Dendritic cell treated with granulocyte-macrophage colony-stimulating factor and Interleukin-4, amounts not matched to agents 40 ng/mL and 50 ng/mL, for 4 days (primary cell): Measurements from ENCODE around the gene LRP1.

Experiments used
- H3K27ac Mint-ChIP-seq: one replicate; pipeline ENCODE4 v1.8.0; 2022; ENCODE audit warnings: mild to moderate bottlenecking, mixed read lengths
- H3K27me3 Mint-ChIP-seq: one replicate; pipeline ENCODE4 v1.8.0; 2022; ENCODE audit warnings: mild to moderate bottlenecking, mixed read lengths
- H3K36me3 Mint-ChIP-seq: one replicate; pipeline ENCODE4 v1.8.0; 2022; ENCODE audit warnings: low read depth, mixed read lengths
- H3K4me1 Mint-ChIP-seq: one replicate; pipeline ENCODE4 v1.8.0; 2022; ENCODE audit warnings: low read depth, mixed read lengths
- H3K4me3 Mint-ChIP-seq: one replicate; pipeline ENCODE4 v1.8.0; 2022; ENCODE audit warnings: mild to moderate bottlenecking, moderate library complexity, mixed read lengths
- H3K9me3 Mint-ChIP-seq: one replicate; pipeline ENCODE4 v1.8.0; 2022; ENCODE audit warnings: mixed read lengths
- intact Hi-C: fragments of 100-400 bp; cut with micrococcal nuclease; formaldehyde crosslinking; loops from one replicate; pipeline ENCODE4 v1.15.0; 2022

LRP1 gene

DNA sequence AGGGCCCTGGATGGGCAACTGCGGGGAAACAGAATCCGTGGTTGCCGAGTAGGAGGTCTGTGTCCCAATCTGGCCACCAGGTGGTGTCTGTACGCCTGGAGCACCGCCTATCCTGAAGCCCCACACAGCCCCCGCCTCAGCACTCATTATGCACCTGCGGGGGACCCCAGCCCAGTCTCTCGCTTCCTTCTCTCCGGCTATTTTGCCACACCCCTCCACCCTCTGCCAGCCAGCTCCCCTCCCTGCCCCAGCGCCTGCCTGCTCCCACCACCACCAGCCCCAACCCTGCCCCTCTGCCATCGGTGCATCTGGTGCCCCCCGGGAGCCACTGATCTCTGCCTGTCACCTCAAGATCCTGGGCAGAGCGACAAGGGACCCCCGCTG is 86.1 kb downstream of the LRP1 start:
- Mint-ChIP-seq H3K9me3 (no peaks in the 10 kb centered on the region), H3K4me3 (no peak overlapping the region), H3K4me1 (peaks cover 40% of the 10 kb centered on the region), H3K27ac (peak overlapping the region; percentile 2), H3K27me3 (peaks cover 55% of the 10 kb centered on the region), H3K36me3 (peaks cover 37% of the 10 kb centered on the region)
- intact Hi-C loops: loop anchor here (1.0 kb wide), 1 partner anchor 25 kb away; no protein-coding TSS in a partner anchor

DNA sequence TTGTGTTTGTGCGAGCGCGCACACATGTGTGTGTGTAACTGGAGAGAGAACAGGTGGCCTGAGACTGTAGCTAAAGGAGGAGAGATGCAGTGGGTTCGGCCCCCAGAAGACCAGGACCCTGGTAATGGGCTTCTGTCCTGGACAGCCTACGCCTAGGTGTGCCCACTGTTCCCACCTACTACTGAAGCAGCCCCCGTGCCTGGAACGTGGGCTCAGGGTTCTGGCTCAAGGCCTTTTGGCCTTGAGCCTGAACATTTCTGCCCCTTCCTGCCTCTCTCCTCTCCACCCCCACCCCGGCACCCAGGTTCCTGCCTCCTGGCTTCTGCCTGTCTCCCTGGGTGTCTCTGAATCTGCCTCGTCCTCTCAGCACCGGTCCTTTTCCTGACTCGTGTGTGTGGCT is 86.8 kb downstream of the LRP1 start:
- H3K36me3 Mint-ChIP-seq: peaks cover 30% of the 10 kb centered on the region
- H3K27ac Mint-ChIP-seq: peak overlapping the region; percentile 12
- intact Hi-C loops: no loop called here
- peaks cover 46% of the 10 kb centered on the region for H3K4me1 Mint-ChIP-seq
- H3K4me3 Mint-ChIP-seq: no peak overlapping the region
- no peaks in the 10 kb centered on the region for H3K9me3 Mint-ChIP-seq
- peaks cover 62% of the 10 kb centered on the region for H3K27me3 Mint-ChIP-seq

DNA sequence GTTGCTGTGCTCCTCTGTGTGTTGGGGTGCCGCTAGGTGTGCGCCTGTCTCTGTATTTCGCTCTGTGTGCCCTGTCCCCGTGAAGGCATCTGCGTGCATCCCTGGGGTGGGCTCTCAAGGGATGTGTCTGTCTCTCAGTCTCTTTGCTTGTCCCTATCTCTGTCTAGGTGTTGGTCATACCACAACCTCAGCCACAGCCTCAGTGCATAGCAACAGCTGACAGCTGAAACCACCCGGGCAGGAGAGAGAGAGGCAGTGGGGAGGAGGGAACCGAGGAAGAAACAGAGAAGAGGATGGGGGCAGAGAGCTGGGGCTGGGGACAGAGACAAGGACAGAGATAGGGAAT is 87.4 kb downstream of the LRP1 start:
- Mint-ChIP-seq H3K36me3 (peaks cover 25% of the 10 kb centered on the region), H3K4me1 (peaks cover 47% of the 10 kb centered on the region), H3K9me3 (no peaks in the 10 kb centered on the region), H3K4me3 (peak overlapping the region; percentile 8), H3K27ac (peak overlapping the region; percentile 12), H3K27me3 (peaks cover 65% of the 10 kb centered on the region)
- intact Hi-C loops: no loop called here

DNA sequence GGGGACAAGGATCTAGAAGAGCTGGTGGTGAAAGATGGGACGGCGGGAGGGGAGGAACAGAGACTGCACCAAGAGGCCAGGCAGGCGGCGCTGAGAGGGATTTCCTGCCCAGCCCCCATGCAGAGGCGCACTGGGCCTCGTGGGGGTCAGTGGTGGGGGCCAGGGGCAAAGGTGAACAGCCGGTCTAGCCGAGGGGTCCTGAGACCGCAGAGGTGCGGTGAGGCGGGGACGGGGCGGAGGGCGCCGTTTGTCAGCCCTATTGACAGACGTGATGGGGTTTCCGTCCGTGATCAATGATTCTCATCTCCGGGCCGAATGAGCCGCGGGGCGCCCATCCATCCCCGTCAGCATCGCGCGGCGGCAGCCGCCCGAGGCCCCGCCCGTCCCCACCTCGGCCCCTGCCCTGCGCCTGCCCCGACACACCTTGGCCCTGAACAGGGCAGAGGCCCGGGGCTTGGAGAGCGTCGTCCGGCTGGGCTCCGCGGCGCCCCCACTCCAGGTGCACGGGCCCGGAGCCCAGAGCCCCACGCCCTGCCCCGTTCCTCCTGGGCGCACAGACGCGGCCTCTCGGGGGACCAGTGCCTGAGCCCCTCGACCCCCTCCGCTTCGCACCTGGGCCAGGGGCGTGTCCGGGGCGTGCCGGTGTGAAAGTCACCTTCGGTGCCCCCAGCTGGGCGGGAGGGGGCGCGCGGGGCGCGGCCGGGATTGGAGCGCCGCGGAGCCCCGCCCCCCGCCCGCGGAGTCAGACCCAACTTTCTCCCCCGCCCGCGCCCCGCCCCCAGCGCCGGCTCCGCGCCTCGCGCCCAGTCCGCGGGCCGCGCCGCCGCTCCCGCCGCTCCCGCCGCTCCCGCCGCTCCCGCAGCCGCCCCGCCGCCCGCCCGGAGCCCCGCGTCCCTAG is 88.0 kb downstream of the LRP1 start, which contains the start of gene NXPH4:
Gene NXPH4 (plus strand): TSS at position 781 of the 898 bp plus-strand sequence. CDS start 176 bp downstream, outside the sequence.
- intact Hi-C loops: no loop called here
- peaks cover 71% of the 10 kb centered on the region for H3K27me3 Mint-ChIP-seq
- no peaks in the 10 kb centered on the region for H3K9me3 Mint-ChIP-seq
- peaks cover 53% of the 10 kb centered on the region for H3K4me1 Mint-ChIP-seq
- peaks cover 18% of the 10 kb centered on the region for H3K36me3 Mint-ChIP-seq
- H3K4me3 Mint-ChIP-seq: peak within 1 kb of the TSS; percentile 66
- H3K27ac Mint-ChIP-seq: peak within 1 kb of the TSS; percentile 12

DNA sequence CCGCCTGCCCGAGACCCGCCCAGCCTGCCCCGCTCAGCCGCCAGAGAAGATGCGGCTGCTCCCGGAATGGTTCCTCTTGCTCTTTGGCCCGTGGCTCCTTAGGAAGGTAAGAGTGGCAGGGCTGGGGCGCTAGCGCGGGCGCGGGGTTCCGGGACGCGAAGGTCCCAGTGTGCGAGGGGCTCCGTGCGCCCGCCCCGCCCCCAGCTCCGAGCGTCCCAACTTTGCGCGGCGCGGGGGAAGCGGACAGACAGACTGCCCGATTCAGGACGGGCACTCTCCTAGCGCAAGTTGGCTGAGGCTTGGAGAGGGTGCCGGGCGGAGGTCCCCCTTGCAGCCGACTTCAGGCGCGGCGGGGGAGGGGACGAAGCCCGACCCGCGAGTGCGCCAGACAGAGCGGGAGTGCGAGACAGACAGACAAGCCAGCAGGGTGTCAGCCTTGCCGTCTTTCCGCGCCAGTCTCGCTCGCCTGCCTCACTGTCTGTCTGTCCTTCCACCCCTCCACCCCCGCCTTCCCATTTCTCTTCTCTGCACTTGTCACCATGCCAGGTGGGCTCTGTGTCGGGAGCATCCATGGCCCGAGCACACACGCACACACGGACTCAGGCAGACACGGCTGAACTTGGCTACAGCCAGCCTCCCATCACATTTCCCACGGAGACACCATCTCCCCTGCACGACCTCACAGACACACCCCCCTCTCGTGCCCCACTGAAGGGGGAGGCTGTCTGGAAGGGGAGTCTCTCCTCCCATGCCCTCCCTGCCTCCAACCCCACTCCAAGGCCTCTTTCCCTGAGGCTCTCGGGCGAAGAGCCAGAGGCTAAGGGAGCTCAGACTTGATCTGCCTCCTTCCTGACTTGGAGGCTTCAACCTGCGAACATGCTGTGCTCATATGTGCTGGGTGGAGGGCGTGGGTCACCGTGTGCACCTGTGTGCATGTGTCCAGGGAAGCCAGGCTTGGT is 88.9 kb downstream of the LRP1 start:
- peak overlapping the region; percentile 0 for H3K27ac Mint-ChIP-seq
- peaks cover 61% of the 10 kb centered on the region for H3K4me1 Mint-ChIP-seq
- intact Hi-C loops: no loop called here
- H3K4me3 Mint-ChIP-seq: peak overlapping the region; percentile 66
- H3K9me3 Mint-ChIP-seq: no peaks in the 10 kb centered on the region
- H3K36me3 Mint-ChIP-seq: peaks cover 9% of the 10 kb centered on the region
- H3K27me3 Mint-ChIP-seq: peaks cover 80% of the 10 kb centered on the region

DNA sequence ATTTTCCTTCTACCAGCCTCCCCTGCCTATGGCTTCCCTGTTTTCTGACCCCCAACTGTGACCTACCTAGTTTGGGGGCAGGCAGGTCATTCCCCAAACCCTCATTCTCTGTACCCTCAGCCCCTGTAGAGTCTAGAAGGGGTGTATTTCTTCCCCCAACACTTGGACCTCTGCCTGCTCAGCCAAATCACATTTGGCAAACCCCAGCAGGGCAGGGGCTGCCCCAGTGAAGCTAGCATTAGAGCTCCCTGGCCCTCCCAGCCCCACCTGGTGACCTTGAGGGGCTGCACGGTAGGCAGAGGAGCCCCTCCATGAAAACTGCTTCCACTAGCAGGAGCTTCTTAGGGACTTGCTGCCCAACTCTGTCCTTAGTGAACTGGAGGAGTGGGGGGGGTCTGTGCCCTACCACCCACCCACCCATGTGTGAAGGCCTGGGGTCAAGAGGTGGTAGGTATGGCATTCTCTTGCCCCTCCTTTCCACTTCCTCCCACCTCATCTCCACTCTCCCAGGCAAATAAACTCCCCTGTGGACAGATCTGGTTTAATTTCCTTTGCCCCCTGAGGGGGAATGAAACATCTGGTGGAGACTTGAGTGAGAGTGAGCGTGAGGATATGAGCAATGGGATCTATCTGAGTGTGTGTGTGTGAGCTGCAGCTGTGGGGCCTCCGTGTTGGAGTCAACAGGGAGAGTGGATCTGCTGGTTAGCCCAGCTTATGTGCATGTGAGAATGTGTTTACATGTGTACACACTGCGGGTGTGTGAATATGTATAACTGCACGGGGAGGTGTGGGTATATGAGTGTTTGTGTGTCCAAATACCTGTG is 90.0 kb downstream of the LRP1 start:
- Mint-ChIP-seq H3K27ac (no peak overlapping the region), H3K4me3 (no peak overlapping the region), H3K27me3 (peaks cover 91% of the 10 kb centered on the region), H3K4me1 (peaks cover 63% of the 10 kb centered on the region), H3K9me3 (no peaks in the 10 kb centered on the region), H3K36me3 (no peaks in the 10 kb centered on the region)
- intact Hi-C loops: no loop called here

DNA sequence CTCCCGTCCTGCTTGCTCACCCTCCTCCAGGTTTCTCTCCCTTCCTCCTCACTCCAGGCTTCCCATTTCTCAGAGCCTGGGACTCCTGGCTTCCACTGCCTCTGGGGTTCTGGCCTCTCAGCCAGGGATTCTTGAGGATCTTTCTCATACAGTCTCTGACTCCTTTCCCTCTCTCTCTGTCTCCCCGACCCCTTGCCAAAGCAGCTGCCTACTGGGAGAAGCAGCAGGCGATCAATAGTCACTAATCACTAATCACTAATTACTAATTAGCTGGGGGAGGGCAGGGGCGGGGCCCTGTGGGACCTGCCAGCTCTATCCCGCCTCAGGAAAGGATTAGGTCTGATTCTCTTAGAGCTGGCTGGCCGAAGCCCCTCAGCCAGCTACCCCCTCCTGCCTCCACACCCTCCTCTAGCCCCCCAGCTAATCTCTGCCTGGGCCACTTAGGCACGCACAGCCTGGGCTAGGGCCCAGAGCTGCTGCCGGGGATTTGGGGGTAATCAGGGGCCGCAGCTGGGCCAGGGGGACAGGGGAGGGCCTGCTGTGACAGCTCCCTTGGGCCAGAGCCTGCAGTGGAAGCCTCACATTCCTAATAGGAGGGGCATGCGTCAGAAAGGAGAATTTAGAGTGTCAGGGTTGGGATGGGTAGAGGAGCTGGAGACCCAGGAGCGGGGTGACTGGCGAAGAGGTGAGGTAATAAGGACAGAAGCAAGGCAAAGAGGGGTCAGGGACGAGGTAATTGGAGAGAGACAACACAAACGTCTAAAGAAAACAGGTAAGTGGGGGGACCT is 91.1 kb downstream of the LRP1 start:
- H3K4me3 Mint-ChIP-seq: no peak overlapping the region
- H3K36me3 Mint-ChIP-seq: no peaks in the 10 kb centered on the region
- H3K9me3 Mint-ChIP-seq: no peaks in the 10 kb centered on the region
- peaks cover 58% of the 10 kb centered on the region for H3K4me1 Mint-ChIP-seq
- intact Hi-C loops: no loop called here
- H3K27ac Mint-ChIP-seq: no peak overlapping the region
- H3K27me3 Mint-ChIP-seq: peaks cover 92% of the 10 kb centered on the region

DNA sequence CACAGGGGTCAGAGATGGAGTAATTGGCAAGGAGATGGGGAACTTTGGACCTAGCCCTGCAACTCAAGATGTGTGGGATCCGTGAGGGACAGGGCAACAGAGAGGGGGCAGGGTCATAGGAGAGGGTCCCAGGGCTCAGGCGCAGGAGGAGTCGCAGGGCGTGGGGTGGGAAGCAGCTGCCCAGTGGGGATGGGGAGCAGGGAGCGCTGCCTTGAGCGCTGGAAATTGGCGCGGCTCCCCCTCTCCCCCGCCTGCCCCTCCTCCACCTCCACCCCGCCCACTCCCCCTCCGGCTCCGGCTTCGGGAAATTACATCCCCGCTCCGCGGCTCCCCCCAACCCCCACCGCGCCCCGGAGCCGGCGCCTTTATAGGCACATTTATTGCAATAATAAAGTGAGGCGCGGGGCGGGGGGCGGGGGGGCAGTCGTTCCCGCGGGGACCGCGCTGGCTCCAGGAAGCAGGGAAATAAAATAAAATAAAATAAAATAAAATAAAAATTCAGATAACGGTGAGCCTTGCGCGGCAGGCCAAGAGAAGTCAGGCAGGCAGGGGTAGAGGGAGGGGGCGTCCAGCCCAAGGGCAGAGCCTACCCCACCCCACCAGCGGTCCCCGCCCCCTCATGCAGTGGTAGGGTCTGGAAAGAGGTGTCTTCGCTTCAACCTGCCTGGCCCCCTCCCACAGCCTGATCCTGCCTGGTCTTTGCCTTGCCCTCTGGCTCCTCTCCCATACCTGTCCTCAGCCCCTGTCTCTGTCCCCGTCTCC is 91.9 kb downstream of the LRP1 start:
- Mint-ChIP-seq H3K27ac (no peak overlapping the region), H3K4me3 (no peak overlapping the region), H3K36me3 (no peaks in the 10 kb centered on the region), H3K9me3 (no peaks in the 10 kb centered on the region), H3K4me1 (peaks cover 53% of the 10 kb centered on the region), H3K27me3 (peaks cover 92% of the 10 kb centered on the region)
- intact Hi-C loops: no loop called here

DNA sequence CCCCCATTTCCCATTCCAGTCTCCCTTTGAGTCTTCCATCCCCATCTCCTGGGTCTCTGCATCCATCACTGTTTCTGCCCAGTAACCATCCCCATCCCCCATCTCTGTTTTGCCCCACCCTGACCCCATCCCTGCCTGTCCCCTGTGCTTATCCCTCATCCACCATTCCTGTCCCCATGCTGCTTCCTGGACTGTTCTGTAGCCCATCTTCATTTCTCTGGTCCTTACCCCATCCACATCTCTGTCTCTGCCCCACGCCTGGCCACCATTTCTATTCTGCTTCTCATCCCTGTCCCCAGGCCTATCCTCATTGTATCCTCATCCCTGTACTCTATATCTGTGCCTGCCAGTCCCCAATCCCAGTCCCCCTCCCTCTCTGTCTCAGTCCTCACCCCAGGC is 92.5 kb downstream of the LRP1 start:
- Mint-ChIP-seq H3K27ac (no peak overlapping the region), H3K9me3 (no peaks in the 10 kb centered on the region), H3K36me3 (no peaks in the 10 kb centered on the region), H3K4me3 (no peak overlapping the region), H3K27me3 (peaks cover 91% of the 10 kb centered on the region), H3K4me1 (peaks cover 53% of the 10 kb centered on the region)
- intact Hi-C loops: no loop called here

DNA sequence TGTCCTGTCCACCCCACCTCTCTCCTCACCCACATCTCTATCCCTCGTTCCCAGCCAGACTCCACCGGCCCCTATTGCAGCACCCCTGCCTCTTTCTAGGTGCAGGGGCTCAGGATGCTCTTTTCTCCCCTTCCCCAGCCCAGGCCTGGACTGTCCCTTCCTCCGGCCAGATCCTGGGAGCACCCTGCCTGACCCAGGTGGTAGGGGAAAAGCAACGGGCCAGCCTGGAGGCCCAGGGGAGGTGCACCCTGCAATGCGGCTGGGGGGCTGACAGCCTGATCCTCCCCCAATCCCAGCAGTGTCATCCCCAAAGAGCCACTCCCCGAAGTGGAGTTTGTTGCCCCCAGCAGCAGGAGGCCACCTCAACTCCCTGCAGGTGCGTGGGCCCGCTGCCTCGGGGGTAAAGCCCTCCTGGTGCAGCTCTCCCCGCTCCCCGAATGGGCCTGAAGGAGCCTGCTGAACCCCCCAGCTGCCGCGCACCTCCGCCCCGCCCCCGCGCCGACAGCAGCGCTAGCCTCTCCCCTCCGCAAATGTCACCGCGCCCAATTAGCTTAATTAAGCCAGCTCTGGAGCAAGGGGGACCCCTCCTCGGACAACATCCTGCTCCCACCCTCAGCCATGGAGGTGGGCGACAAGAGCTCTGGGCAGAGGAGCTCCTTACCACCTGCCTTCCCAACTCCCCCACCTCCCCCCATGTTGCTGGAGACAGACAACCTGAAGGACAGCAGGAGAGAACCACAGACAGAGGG is 93.1 kb downstream of the LRP1 start:
- intact Hi-C loops: no loop called here
- H3K36me3 Mint-ChIP-seq: no peaks in the 10 kb centered on the region
- H3K4me3 Mint-ChIP-seq: no peak overlapping the region
- H3K27ac Mint-ChIP-seq: no peak overlapping the region
- H3K27me3 Mint-ChIP-seq: peaks cover 93% of the 10 kb centered on the region
- no peaks in the 10 kb centered on the region for H3K9me3 Mint-ChIP-seq
- peaks cover 51% of the 10 kb centered on the region for H3K4me1 Mint-ChIP-seq

DNA sequence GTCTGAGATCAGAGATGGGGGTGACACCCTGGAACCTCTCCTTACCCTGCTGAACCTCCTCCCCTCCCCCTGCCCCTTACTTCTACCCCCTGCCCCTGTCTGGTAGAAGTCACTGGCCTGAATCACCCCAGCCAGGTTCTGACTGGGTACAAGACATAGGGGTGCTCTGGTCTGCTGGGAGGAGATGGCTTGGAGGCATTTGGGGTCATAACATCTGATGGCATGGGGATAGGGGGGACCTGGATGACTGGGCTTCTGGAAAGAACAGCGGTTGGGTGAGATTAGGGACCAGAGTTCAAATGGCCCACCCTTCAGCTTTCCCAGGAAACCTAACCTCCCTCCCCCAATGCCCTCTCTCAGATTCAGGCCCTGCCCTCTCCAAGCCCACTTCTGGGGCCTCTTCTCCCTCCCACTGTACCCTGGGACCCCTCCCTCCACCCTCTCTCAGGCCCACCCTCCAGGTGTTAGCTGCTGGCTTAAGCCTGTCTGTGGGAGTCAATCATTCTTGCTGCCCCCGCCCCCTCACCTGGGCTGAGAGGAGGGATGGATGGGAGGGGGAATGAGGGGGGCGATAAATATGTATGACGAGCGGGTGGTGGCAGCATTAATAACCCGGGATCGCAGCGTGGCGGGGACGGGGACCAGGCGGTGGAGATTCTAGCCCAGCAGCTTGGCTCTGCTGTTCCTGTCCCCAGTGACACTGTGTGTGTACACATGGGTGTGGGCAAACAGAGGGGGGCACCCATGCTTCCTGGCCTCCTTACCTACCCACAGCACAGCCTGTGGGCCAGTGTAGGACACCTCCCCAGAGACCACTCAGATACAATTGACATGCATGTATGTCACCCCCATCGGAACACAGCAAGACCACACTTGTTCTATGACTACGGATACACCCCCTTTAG is 94.3 kb downstream of the LRP1 start:
- no peaks in the 10 kb centered on the region for H3K36me3 Mint-ChIP-seq
- H3K27me3 Mint-ChIP-seq: peaks cover 95% of the 10 kb centered on the region
- H3K27ac Mint-ChIP-seq: no peak overlapping the region
- intact Hi-C loops: no loop called here
- no peaks in the 10 kb centered on the region for H3K9me3 Mint-ChIP-seq
- H3K4me1 Mint-ChIP-seq: peaks cover 55% of the 10 kb centered on the region
- H3K4me3 Mint-ChIP-seq: no peak overlapping the region
